Activated naive CD8-positive, alpha-beta T cell treated with anti-CD3 and anti-CD28 coated beads, Interleukin-2, amount 10 ng/mL, durations not matched to agents 7 days and 5 days (primary cell): Measurements from ENCODE around the gene SERBP1. TPM values are rescaled to one million over a fixed set of nuclear protein-coding genes. Genes with fewer than 3 reads are reported as not detected.
"Not testable (repeated sequence)": the region's sequence is repeated elsewhere in the genome, so short reads cannot be mapped to it uniquely, and the experiment has no call there.

Experiments
- ATAC-seq: fragments of 150-1000 bp; cut with Tn5 transposase; one replicate; pipeline ENCODE4 v1.10.0; 2021; ENCODE audit warnings: low read depth, moderate library complexity
- POLR2A ChIA-PET: fragments of 350-600 bp; sonication (Branson Sonifier 250); formaldehyde crosslinking; loops from one replicate; lab custom pipeline; 2021; ENCODE audit warnings: antibody characterized with exemption; lab: Charles Lee
- DNase-seq: peaks from one replicate; pipeline ENCODE4 v3.0.0; 2021
- H3K27ac Mint-ChIP-seq: one replicate; pipeline ENCODE4 v1.8.0; 2022; ENCODE audit warnings: mild to moderate bottlenecking, mixed read lengths
- H3K27me3 Mint-ChIP-seq: one replicate; pipeline ENCODE4 v1.8.0; 2022; ENCODE audit warnings: mild to moderate bottlenecking, moderate library complexity, mixed read lengths
- H3K36me3 Mint-ChIP-seq: one replicate; pipeline ENCODE4 v1.8.0; 2021; ENCODE audit warnings: mild to moderate bottlenecking, mixed read lengths
- H3K4me1 Mint-ChIP-seq: one replicate; pipeline ENCODE4 v1.8.0; 2021; ENCODE audit warnings: mixed read lengths
- H3K4me3 Mint-ChIP-seq: one replicate; pipeline ENCODE4 v1.8.0; 2022; ENCODE audit warnings: mild to moderate bottlenecking, moderate library complexity, mixed read lengths
- H3K9me3 Mint-ChIP-seq: one replicate; pipeline ENCODE4 v1.8.0; 2021; ENCODE audit warnings: mixed read lengths
- total RNA-seq, 2 experiments: library from RNA; stranded (reverse); gene quantifications; one replicate each; pipeline ENCODE4 v1.2.3, GENCODE V29; 2021

The SERBP1 gene
- total RNA-seq, 2 experiments from 2014 or later = 219 to 221 TPM

GRCh38 chr1:67459068-67459467, 28.9 kb upstream of the SERBP1 start:
- H3K9me3 Mint-ChIP-seq = no peaks in the 10 kb centered on the region
- POLR2A ChIA-PET = no interaction called here
- H3K4me3 Mint-ChIP-seq = no peak overlapping the region
- peaks cover 9% of the 10 kb centered on the region for H3K27me3 Mint-ChIP-seq
- H3K36me3 Mint-ChIP-seq = no peaks in the 10 kb centered on the region
- ATAC-seq (no peak), DNase-seq (no peak)
- H3K4me1 Mint-ChIP-seq = no peaks in the 10 kb centered on the region
- no peak overlapping the region for H3K27ac Mint-ChIP-seq

DNA sequence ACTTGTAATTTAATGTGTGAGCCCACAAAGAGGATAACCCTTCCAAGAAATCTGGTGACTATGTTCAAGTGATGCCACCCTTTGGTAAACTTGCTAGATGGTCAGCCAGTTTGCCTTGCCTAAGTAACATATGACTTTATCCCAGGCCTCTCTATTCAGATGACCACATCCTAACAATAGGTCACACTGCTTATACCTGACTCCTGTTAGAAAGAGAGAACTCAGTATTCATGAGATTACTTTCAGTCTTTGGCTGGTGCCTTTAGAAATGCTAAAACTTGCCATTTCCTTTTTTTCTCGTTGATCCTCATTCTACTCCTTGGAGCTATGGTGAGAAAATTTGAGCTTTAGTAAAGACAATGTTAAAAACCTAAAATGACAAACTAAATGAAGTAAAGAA, 28.5 kb upstream of the SERBP1 start:
- Mint-ChIP-seq H3K36me3 (no peaks in the 10 kb centered on the region), H3K4me3 (no peak overlapping the region), H3K4me1 (no peaks in the 10 kb centered on the region), H3K27me3 (peaks cover 9% of the 10 kb centered on the region), H3K9me3 (no peaks in the 10 kb centered on the region), H3K27ac (no peak overlapping the region)
- ATAC-seq (no peak), DNase-seq (no peak)
- POLR2A ChIA-PET = no interaction called here

DNA sequence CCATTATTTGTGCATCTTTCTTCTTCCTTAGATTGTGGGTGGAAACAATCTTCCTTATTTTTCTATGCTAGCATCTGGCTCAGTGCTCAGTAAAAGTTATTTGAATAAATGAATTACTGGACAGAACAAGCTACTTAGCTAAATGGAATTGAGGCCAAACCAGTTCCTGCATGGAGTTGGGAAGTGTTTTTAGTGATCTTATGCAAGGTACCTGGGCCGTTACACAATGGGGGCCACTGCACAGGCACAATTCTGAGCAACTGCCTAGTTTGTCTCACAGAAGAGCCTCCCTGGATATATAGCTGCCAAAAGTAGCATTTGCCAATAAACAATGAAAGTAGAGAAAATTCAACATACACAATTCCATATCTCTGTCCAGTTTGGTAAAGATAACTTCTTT, 27.0 kb upstream of the SERBP1 start:
- POLR2A ChIA-PET = no interaction called here
- no peak overlapping the region for H3K4me3 Mint-ChIP-seq
- no peak overlapping the region for H3K27ac Mint-ChIP-seq
- peaks cover 2% of the 10 kb centered on the region for H3K4me1 Mint-ChIP-seq
- H3K27me3 Mint-ChIP-seq = peaks cover 7% of the 10 kb centered on the region
- DNase-seq (no peak), ATAC-seq (no peak)
- no peaks in the 10 kb centered on the region for H3K9me3 Mint-ChIP-seq
- no peaks in the 10 kb centered on the region for H3K36me3 Mint-ChIP-seq

DNA sequence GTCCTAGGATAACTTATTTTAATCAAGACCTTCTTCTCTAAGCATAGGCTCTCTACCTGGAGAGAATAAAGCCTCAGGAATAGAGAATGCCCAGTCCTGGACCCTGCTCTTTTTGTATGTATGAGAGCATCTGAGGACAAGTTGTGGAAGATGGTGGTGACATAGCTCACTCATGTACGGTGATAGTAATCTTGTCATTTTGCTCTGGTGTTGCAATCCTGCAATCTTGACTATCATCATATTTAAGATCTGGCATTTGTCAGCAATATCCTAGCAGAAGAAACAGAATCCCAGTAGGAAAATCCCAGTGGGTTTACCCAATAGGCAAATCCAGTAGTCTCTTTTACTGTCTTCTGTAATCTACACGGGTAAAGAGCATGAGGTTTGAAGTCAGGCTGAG, 21.6 kb upstream of the SERBP1 start:
- Mint-ChIP-seq H3K27me3 (peaks cover 15% of the 10 kb centered on the region), H3K27ac (no peak overlapping the region), H3K4me3 (no peak overlapping the region), H3K36me3 (no peaks in the 10 kb centered on the region), H3K9me3 (no peaks in the 10 kb centered on the region), H3K4me1 (peaks cover 4% of the 10 kb centered on the region)
- POLR2A ChIA-PET = no interaction called here
- no peak for ATAC-seq
- no peak for DNase-seq

DNA sequence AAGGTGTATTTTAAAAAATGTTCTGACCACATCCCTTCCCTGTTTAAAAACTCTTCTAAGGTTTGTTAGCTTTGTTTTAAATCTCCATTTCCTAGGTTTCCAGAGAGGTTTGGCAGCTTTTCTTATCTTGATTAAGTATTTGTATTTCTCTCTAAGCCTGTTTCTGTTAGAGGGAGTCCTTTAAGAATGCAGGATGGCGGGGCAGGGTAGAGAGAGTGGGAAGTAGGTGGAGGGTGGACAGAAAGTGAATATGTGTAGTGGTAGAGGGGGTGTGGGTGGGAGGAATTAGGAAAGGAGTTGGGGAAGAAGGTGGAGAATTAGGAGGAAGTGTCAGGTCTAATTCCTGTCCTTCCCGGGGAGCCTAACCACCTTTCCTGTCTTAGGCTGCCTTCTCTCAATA, 21.2 kb upstream of the SERBP1 start:
- peaks cover 4% of the 10 kb centered on the region for H3K4me1 Mint-ChIP-seq
- DNase-seq = no peak
- no peaks in the 10 kb centered on the region for H3K9me3 Mint-ChIP-seq
- H3K27ac Mint-ChIP-seq = no peak overlapping the region
- H3K36me3 Mint-ChIP-seq = no peaks in the 10 kb centered on the region
- H3K4me3 Mint-ChIP-seq = no peak overlapping the region
- H3K27me3 Mint-ChIP-seq = peaks cover 15% of the 10 kb centered on the region
- POLR2A ChIA-PET = no interaction called here
- ATAC-seq = no peak

GRCh38 chr1:67446893-67447292, 16.7 kb upstream of the SERBP1 start:
- Mint-ChIP-seq H3K27ac (no peak overlapping the region), H3K36me3 (no peaks in the 10 kb centered on the region), H3K4me1 (peaks cover 2% of the 10 kb centered on the region), H3K9me3 (no peaks in the 10 kb centered on the region), H3K4me3 (no peak overlapping the region), H3K27me3 (peaks cover 18% of the 10 kb centered on the region)
- ATAC-seq = no peak
- POLR2A ChIA-PET = no interaction called here
- DNase-seq = no peak

- H3K4me1 Mint-ChIP-seq, ATAC-seq, POLR2A ChIA-PET, H3K36me3 Mint-ChIP-seq, H3K9me3 Mint-ChIP-seq, DNase-seq, H3K4me3 Mint-ChIP-seq, H3K27ac Mint-ChIP-seq: not testable (repeated sequence)
- H3K27me3 Mint-ChIP-seq = peaks cover 12% of the 10 kb centered on the region
These were observed 15.8 kb upstream of the SERBP1 start for GRCh38 chr1:67446014-67446413.

DNA sequence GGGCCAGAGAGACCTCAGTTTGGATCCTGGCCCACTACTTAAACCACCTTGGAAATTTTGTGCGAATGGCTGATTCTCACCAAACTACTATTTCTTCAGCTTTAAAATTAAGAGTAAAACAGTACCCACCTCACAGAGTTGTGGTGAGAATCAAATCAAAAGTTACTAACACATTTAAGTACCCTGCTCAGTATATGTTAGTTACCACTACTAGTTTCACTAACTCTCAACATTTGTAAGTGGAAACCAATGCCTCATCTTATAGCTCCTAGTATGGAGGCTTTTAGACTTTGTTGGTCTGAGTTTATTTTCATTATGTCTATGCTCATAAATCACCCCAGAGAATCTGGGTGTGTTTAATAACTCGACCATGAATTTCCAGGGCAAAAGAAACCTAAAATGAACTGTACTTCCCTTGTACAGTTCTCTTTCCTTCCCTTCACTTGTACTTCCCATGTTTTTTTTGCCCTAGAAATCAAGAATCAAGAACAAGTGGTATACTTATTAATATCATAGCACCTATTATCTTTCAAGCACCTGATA, 11.6 kb upstream of the SERBP1 start:
- no peak for ATAC-seq

GRCh38 chr1:67441183-67441582, 11.0 kb upstream of the SERBP1 start:
- Mint-ChIP-seq H3K36me3 (no peaks in the 10 kb centered on the region), H3K27me3 (peaks cover 7% of the 10 kb centered on the region), H3K9me3 (no peaks in the 10 kb centered on the region), H3K4me3 (no peak overlapping the region), H3K4me1 (peaks cover 3% of the 10 kb centered on the region), H3K27ac (no peak overlapping the region)
- DNase-seq (no peak), ATAC-seq (no peak)
- POLR2A ChIA-PET = no interaction called here

More for the DNA sequence above, 11.6 kb upstream of the SERBP1 start:
- no peak for DNase-seq
- Mint-ChIP-seq H3K27ac (no peak overlapping the region), H3K27me3 (peaks cover 7% of the 10 kb centered on the region), H3K4me1 (peaks cover 3% of the 10 kb centered on the region), H3K36me3 (no peaks in the 10 kb centered on the region), H3K9me3 (no peaks in the 10 kb centered on the region), H3K4me3 (no peak overlapping the region)
- POLR2A ChIA-PET = no interaction called here

DNA sequence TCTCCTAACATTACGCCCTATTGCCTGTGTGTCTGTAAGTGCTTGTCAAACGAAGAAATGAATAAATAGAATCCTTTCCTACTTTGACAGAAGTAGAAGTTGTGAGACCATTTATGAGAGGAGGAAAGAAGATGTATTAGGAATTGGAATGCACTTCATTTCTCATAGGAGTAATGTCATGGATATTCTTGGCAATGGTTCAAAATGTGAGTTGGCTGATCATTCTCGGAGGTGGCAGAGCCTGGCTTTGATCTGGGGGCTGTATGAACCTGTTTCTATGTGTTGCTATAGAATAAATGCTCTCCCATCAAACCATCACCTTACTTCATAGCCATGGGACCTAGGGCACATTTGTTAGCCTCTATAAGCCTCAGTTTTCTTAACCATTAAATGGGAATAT, 10.1 kb upstream of the SERBP1 start:
- H3K4me1 Mint-ChIP-seq = peaks cover 3% of the 10 kb centered on the region
- no peak for DNase-seq
- POLR2A ChIA-PET = no interaction called here

GRCh38 chr1:67439277-67440029, 9.3 kb upstream of the SERBP1 start:
- Mint-ChIP-seq H3K9me3 (no peaks in the 10 kb centered on the region), H3K27ac (no peak overlapping the region), H3K27me3 (peaks cover 4% of the 10 kb centered on the region), H3K4me1 (peaks cover 5% of the 10 kb centered on the region), H3K36me3 (no peaks in the 10 kb centered on the region), H3K4me3 (no peak overlapping the region)
- POLR2A ChIA-PET = interaction anchor here (0.6 kb wide), 1 partner anchor 16 kb away, joined by 4 read pairs; no protein-coding TSS in a partner anchor
- no peak for DNase-seq
- no peak for ATAC-seq

More for the DNA sequence above, 10.1 kb upstream of the SERBP1 start:
- Mint-ChIP-seq H3K36me3 (no peaks in the 10 kb centered on the region), H3K27ac (no peak overlapping the region), H3K27me3 (peaks cover 4% of the 10 kb centered on the region), H3K9me3 (no peaks in the 10 kb centered on the region), H3K4me3 (no peak overlapping the region)
- no peak for ATAC-seq

DNA sequence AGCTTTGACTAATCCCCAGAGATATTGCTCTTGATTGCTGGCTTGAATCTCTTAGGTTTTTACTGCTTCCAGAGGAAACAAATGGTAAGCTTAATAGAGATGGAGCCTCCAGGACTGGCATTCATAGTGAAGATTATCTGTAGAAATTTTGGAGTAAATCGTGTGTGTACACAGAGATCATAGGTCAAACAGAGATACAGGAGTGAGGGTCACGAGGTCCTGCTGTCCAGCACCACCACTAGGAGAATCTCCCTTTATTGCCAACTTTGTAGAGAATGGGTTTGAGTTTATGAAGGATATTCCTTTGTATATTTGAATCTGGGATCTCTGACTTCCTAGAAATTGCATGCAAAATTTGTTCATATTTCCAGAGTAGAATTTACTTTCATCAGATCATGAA, 7.8 kb upstream of the SERBP1 start:
- POLR2A ChIA-PET = no interaction called here
- H3K27ac Mint-ChIP-seq = no peak overlapping the region
- ATAC-seq = no peak

DNA sequence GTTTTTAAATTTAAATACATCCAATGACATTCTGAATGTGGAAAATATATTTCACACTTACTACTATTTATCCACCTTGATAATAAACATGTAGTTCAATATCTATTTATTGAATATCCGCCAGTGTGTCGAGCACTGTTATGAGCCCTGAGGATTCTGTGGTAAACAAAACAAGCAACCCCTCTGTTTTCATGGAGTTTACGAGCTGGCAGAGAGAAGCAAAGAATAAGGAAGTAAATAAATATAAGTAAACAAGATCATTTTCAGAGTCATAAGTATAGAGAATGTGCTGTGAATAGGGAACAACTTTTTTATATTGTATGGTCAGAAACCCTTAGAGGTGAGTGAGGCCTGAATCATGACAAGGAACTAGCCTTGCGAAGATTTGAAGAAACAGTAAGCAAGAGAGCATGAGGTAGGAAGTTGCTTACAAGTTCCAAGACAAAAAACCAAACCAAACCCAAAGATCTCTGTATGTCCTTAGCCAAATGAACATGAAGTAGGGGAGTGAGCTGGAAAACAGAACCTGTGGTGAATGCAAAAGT, 6.4 kb upstream of the SERBP1 start:
- no peak overlapping the region for H3K4me3 Mint-ChIP-seq
- H3K9me3 Mint-ChIP-seq = no peaks in the 10 kb centered on the region
- peaks cover 22% of the 10 kb centered on the region for H3K4me1 Mint-ChIP-seq
- POLR2A ChIA-PET = no interaction called here
- H3K27me3 Mint-ChIP-seq = peaks cover 2% of the 10 kb centered on the region
- no peaks in the 10 kb centered on the region for H3K36me3 Mint-ChIP-seq
- ATAC-seq = no peak
- no peak for DNase-seq
- no peak overlapping the region for H3K27ac Mint-ChIP-seq

More for the DNA sequence above, 7.8 kb upstream of the SERBP1 start:
- DNase-seq = no peak
- no peak overlapping the region for H3K4me3 Mint-ChIP-seq
- H3K36me3 Mint-ChIP-seq = no peaks in the 10 kb centered on the region
- H3K27me3 Mint-ChIP-seq = peaks cover 2% of the 10 kb centered on the region
- H3K9me3 Mint-ChIP-seq = no peaks in the 10 kb centered on the region
- peaks cover 14% of the 10 kb centered on the region for H3K4me1 Mint-ChIP-seq

DNA sequence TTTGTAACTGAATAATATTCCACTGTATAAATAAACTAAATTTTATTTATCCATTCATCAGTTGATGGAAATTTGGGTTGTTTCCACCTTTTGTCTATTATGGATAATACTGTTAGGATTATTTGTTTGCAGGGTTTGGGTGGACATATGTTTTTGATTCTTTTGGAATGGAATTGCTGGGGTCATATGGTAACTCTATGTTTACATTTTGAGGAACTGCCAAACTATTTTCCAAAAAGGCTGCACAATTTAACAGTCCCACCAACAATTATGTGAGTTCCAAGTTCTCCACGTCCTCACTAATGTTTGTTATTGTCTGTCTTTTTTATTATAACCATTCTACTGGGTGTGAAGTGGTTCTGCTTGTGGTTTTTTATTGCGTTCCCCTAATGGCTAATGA, 4.3 kb upstream of the SERBP1 start:
- POLR2A ChIA-PET = interaction anchor here (0.7 kb wide), 1 partner anchor 15 kb away, joined by 4 read pairs; no protein-coding TSS in a partner anchor
- H3K27me3 Mint-ChIP-seq = peaks cover 2% of the 10 kb centered on the region
- H3K9me3 Mint-ChIP-seq = no peaks in the 10 kb centered on the region
- DNase-seq (no peak), ATAC-seq (no peak)
- no peak overlapping the region for H3K4me3 Mint-ChIP-seq
- peaks cover 2% of the 10 kb centered on the region for H3K36me3 Mint-ChIP-seq
- no peak overlapping the region for H3K27ac Mint-ChIP-seq
- peaks cover 25% of the 10 kb centered on the region for H3K4me1 Mint-ChIP-seq
